ENCODE results near the gene TRAPPC14.

DNA sequence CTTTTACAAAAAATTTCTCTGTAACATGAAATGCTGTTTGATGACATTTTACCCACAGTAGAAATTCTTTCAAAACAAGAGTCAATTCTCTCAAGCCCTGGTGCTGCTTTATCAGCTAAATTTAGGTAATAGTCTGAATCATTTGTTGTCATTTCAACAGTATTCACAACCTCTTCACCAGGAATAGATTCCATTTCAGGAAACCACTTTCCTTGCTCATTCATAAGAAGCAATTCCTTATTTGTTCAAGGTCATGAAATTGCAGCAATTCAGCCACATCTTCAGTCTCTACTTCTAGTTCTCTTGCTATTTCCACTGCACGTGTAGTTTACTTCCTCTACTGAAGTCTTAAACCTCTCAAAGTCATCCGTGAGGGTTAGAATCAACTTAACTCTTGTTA is 33.3 kb upstream of the TRAPPC14 start:
- TF ChIP-seq CTCF (IDR thresholded peaks at IDR 0.05): no peak
- TF ChIP-seq POLR2A (IDR thresholded peaks at IDR 0.05): no peak
